ENCODE results near the gene NUMA1. TPM values are rescaled to one million over a fixed set of nuclear protein-coding genes. Genes with fewer than 3 reads are reported as not detected.

Gene NUMA1
- total RNA-seq, 1 donor from 2014 or later = 112 TPM

- peaks cover 28% of the 10 kb centered on the region for H3K36me3 Mint-ChIP-seq (ENCODE audit: low read depth)
- DNase-seq (ENCODE audit: low spot score) = no peak
- peaks cover 38% of the 10 kb centered on the region for H3K4me1 Mint-ChIP-seq (ENCODE audit: low read depth)
- TF ChIP-seq CTCF (IDR thresholded peaks at IDR 0.05) = no peak
- H3K27me3 Mint-ChIP-seq (ENCODE audit: low read depth) = no peaks in the 10 kb centered on the region
- H3K4me3 Mint-ChIP-seq (ENCODE audit: unreplicated experiment) = no peak overlapping the region
- peaks cover 1% of the 10 kb centered on the region for H3K9me3 Mint-ChIP-seq (ENCODE audit: low read depth)
- peak overlapping the region; percentile 63 for H3K27ac Mint-ChIP-seq (ENCODE audit: unreplicated experiment)
Measured at GRCh38 chr11:71988050-71988449, 92.3 kb downstream of the NUMA1 start.

GRCh38 chr11:71987521-71987920 is 92.8 kb downstream of the NUMA1 start:
- no peak for DNase-seq (ENCODE audit: low spot score)
- Mint-ChIP-seq H3K27me3 (ENCODE audit: low read depth) (no peaks in the 10 kb centered on the region), H3K9me3 (ENCODE audit: low read depth) (no peaks in the 10 kb centered on the region), H3K4me1 (ENCODE audit: low read depth) (peaks cover 38% of the 10 kb centered on the region), H3K4me3 (ENCODE audit: unreplicated experiment) (no peak overlapping the region), H3K36me3 (ENCODE audit: low read depth) (peaks cover 25% of the 10 kb centered on the region), H3K27ac (ENCODE audit: unreplicated experiment) (peak overlapping the region; percentile 89)
- TF ChIP-seq CTCF (IDR thresholded peaks at IDR 0.05) = no peak

- Mint-ChIP-seq H3K4me1 (ENCODE audit: low read depth) (peaks cover 33% of the 10 kb centered on the region), H3K27me3 (ENCODE audit: low read depth) (no peaks in the 10 kb centered on the region), H3K36me3 (ENCODE audit: low read depth) (peaks cover 24% of the 10 kb centered on the region), H3K9me3 (ENCODE audit: low read depth) (no peaks in the 10 kb centered on the region), H3K4me3 (ENCODE audit: unreplicated experiment) (no peak overlapping the region), H3K27ac (ENCODE audit: unreplicated experiment) (peak overlapping the region; percentile 13)
- DNase-seq (ENCODE audit: low spot score) = no peak
- no peak for TF ChIP-seq CTCF (IDR thresholded peaks at IDR 0.05)
Measured at GRCh38 chr11:71986131-71986530, 94.2 kb downstream of the NUMA1 start.

GRCh38 chr11:71979602-71980001 is 100.7 kb downstream of the NUMA1 start:
- no peak for DNase-seq (ENCODE audit: low spot score)
- Mint-ChIP-seq H3K4me1 (ENCODE audit: low read depth) (no peaks in the 10 kb centered on the region), H3K36me3 (ENCODE audit: low read depth) (peaks cover 18% of the 10 kb centered on the region), H3K27ac (ENCODE audit: unreplicated experiment) (no peak overlapping the region), H3K9me3 (ENCODE audit: low read depth) (no peaks in the 10 kb centered on the region), H3K27me3 (ENCODE audit: low read depth) (no peaks in the 10 kb centered on the region), H3K4me3 (ENCODE audit: unreplicated experiment) (no peak overlapping the region)
- TF ChIP-seq CTCF (IDR thresholded peaks at IDR 0.05) = no peak

- Mint-ChIP-seq H3K27me3 (ENCODE audit: low read depth) (no peaks in the 10 kb centered on the region), H3K4me1 (ENCODE audit: low read depth) (no peaks in the 10 kb centered on the region), H3K27ac (ENCODE audit: unreplicated experiment) (no peak overlapping the region), H3K4me3 (ENCODE audit: unreplicated experiment) (no peak overlapping the region), H3K9me3 (ENCODE audit: low read depth) (no peaks in the 10 kb centered on the region), H3K36me3 (ENCODE audit: low read depth) (peaks cover 18% of the 10 kb centered on the region)
- DNase-seq (ENCODE audit: low spot score) = no peak
- no peak for TF ChIP-seq CTCF (IDR thresholded peaks at IDR 0.05)
Measured at GRCh38 chr11:71979094-71979493, 101.2 kb downstream of the NUMA1 start.
